Fibroblast of skin of left biceps (primary cell): Measurements from ENCODE around the gene FLNC.

Source experiments
- DNase-seq, 2 experiments: peaks; one replicate each; pipeline ENCODE4 v3.0.0-alpha.2; 2013; ENCODE audit warnings: low read depth in 2 of 2

The FLNC gene

GRCh38 chr7:128843938-128844621, 13.9 kb downstream of the FLNC start:
- no peak for DNase-seq

- no peak for DNase-seq
These were observed 14.6 kb downstream of the FLNC start for GRCh38 chr7:128844777-128845311.

- no peak for DNase-seq
These were observed 15.3 kb downstream of the FLNC start for GRCh38 chr7:128845475-128845874.

GRCh38 chr7:128845987-128846386, 15.8 kb downstream of the FLNC start:
- no peak for DNase-seq

- DNase-seq = no peak
These were observed 16.7 kb downstream of the FLNC start for GRCh38 chr7:128846781-128847444.

GRCh38 chr7:128847721-128848211, 17.6 kb downstream of the FLNC start:
- no peak for DNase-seq

GRCh38 chr7:128848289-128849155, 18.3 kb downstream of the FLNC start:
- no peak for DNase-seq

GRCh38 chr7:128849156-128849515, 18.9 kb downstream of the FLNC start:
- DNase-seq = no peak

- DNase-seq = no peak
These were observed 19.7 kb downstream of the FLNC start for GRCh38 chr7:128849804-128850490.

GRCh38 chr7:128852537-128853254, 22.5 kb downstream of the FLNC start:
- DNase-seq = no peak

- DNase-seq = no peak
These were observed 23.6 kb downstream of the FLNC start for GRCh38 chr7:128853799-128854198.

- DNase-seq = no peak
These were observed 24.2 kb downstream of the FLNC start for GRCh38 chr7:128854396-128854795.

GRCh38 chr7:128855559-128855958, 25.4 kb downstream of the FLNC start:
- DNase-seq = no peak

GRCh38 chr7:128856001-128856718, 26.0 kb downstream of the FLNC start:
- DNase-seq = no peak

GRCh38 chr7:128858380-128859231, 28.4 kb downstream of the FLNC start:
- no peak for DNase-seq

- DNase-seq = no peak
These were observed 29.3 kb downstream of the FLNC start for GRCh38 chr7:128859232-128860157.

GRCh38 chr7:128860158-128861073, 30.2 kb downstream of the FLNC start:
- DNase-seq = no peak
